ENCODE results near the gene DOK7.

DOK7 gene

GRCh38 chr4:3444351-3445110, 18.6 kb upstream of the DOK7 start:
- no peak overlapping the region for H3K27ac ChIP-seq
- TF ChIP-seq ZFX (IDR thresholded peaks at IDR 0.05; ENCODE audit: borderline replicate concordance), result no peak
- no peak for TF ChIP-seq CTCF (IDR thresholded peaks at IDR 0.05)

- no peak for TF ChIP-seq CTCF (IDR thresholded peaks at IDR 0.05)
- TF ChIP-seq ZFX (IDR thresholded peaks at IDR 0.05; ENCODE audit: borderline replicate concordance), result no peak
- H3K27ac ChIP-seq, result no peak overlapping the region
These were observed 17.8 kb upstream of the DOK7 start for GRCh38 chr4:3445111-3445820.

GRCh38 chr4:3445829-3446545, 17.1 kb upstream of the DOK7 start:
- no peak for TF ChIP-seq ZFX (IDR thresholded peaks at IDR 0.05; ENCODE audit: borderline replicate concordance)
- TF ChIP-seq CTCF (IDR thresholded peaks at IDR 0.05), result peak; percentile 35
- H3K27ac ChIP-seq, result no peak overlapping the region

- TF ChIP-seq CTCF (IDR thresholded peaks at IDR 0.05), result no peak
- H3K27ac ChIP-seq, result no peak overlapping the region
These were observed 16.3 kb upstream of the DOK7 start for GRCh38 chr4:3446631-3447320.

GRCh38 chr4:3447431-3448395, 15.4 kb upstream of the DOK7 start:
- no peak for TF ChIP-seq ZFX (IDR thresholded peaks at IDR 0.05; ENCODE audit: borderline replicate concordance)
- TF ChIP-seq CTCF (IDR thresholded peaks at IDR 0.05), result no peak
- H3K27ac ChIP-seq, result no peak overlapping the region

- TF ChIP-seq ZFX (IDR thresholded peaks at IDR 0.05; ENCODE audit: borderline replicate concordance) (no peak), CTCF (IDR thresholded peaks at IDR 0.05) (no peak)
- H3K27ac ChIP-seq, result no peak overlapping the region
These were observed 14.0 kb upstream of the DOK7 start for GRCh38 chr4:3449047-3449573.

All from 22Rv1 (cell line).